Loucy (cell line): ENCODE results near the gene PET117.
A peak's percentile ranks its signal among the peaks of the same experiment; 100 is the strongest.

Source experiments
- H2AFZ ChIP-seq: fragments of 200-600 bp; sonication (generic); 2 replicates; pipeline ENCODE4 v1.6.0; 2016; ENCODE audit warnings: antibody characterized with exemption, mild to moderate bottlenecking, low read length, moderate library complexity
- H3F3A ChIP-seq: fragments of 200-600 bp; 2 replicates; pipeline ENCODE4 v1.6.0; 2016; ENCODE audit warnings: antibody characterized with exemption, low read depth, mild to moderate bottlenecking
- H3K27me3 ChIP-seq: fragments of 200-600 bp; sonication (generic); 2 replicates; pipeline ENCODE4 v1.6.1; 2014; ENCODE audit warnings: low read length, mild to moderate bottlenecking; ENCODE audit not compliant: insufficient read depth, poor library complexity, severe bottlenecking
- H3K36me3 ChIP-seq: fragments of 200-600 bp; sonication (generic); 2 replicates; pipeline ENCODE4 v1.6.1; 2016; ENCODE audit warnings: low read length; ENCODE audit not compliant: insufficient read depth
- H3K4me1 ChIP-seq: fragments of 200-600 bp; sonication (generic); 2 replicates; pipeline ENCODE4 v1.5.1; 2014; ENCODE audit warnings: low read length, mild to moderate bottlenecking; ENCODE audit not compliant: insufficient read depth, poor library complexity, severe bottlenecking
- H3K4me2 ChIP-seq: fragments of 200-600 bp; sonication (generic); 2 replicates; pipeline ENCODE4 v1.6.0; 2014; ENCODE audit warnings: antibody characterized with exemption, low read length, low read depth, mild to moderate bottlenecking; ENCODE audit not compliant: poor library complexity, severe bottlenecking
- H3K4me3 ChIP-seq: fragments of 200-600 bp; sonication (generic); 2 replicates; pipeline ENCODE4 v1.5.1; 2014; ENCODE audit warnings: low read length, mild to moderate bottlenecking, mixed read lengths; ENCODE audit not compliant: poor library complexity, severe bottlenecking
- H3K79me2 ChIP-seq: fragments of 200-600 bp; sonication (generic); 2 replicates; pipeline ENCODE4 v1.6.1; 2014; ENCODE audit warnings: low read length; ENCODE audit not compliant: insufficient read depth
- H3K9ac ChIP-seq: fragments of 200-600 bp; sonication (generic); 2 replicates; pipeline ENCODE4 v1.6.0; 2014; ENCODE audit warnings: mild to moderate bottlenecking, low read depth, low read length, moderate library complexity; ENCODE audit not compliant: poor library complexity, severe bottlenecking
- H3K9me2 ChIP-seq: fragments of 200-600 bp; sonication (generic); replicated peaks from 2 replicates; pipeline ENCODE4 v1.6.1; 2016; ENCODE audit warnings: low read depth, low read length, mixed read lengths
- H3K9me3 ChIP-seq: fragments of 200-600 bp; sonication (generic); 2 replicates; pipeline ENCODE4 v1.6.1; 2014; ENCODE audit warnings: mild to moderate bottlenecking, antibody characterized with exemption, low read length, low read depth; ENCODE audit not compliant: insufficient read depth
- H4K20me1 ChIP-seq: fragments of 200-600 bp; sonication (generic); 2 replicates; pipeline ENCODE4 v1.6.0; 2014; ENCODE audit warnings: antibody characterized with exemption, low read length, mild to moderate bottlenecking; ENCODE audit not compliant: insufficient read depth, poor library complexity, severe bottlenecking
- CTCF ChIP-seq: fragments of 200-600 bp; sonication (generic); conservative IDR thresholded peaks from 2 replicates; pipeline ENCODE4 v1.5.1; 2014; ENCODE audit warnings: mild to moderate bottlenecking, antibody characterized with exemption, low read length
- EZH2phosphoT487 ChIP-seq: fragments of 200-600 bp; IDR thresholded peaks from 2 replicates; pipeline ENCODE4 v1.6.1; 2018; ENCODE audit warnings: antibody characterized with exemption, mild to moderate bottlenecking, moderate library complexity, borderline replicate concordance

The PET117 gene

GRCh38 chr20:18187020-18187419 lies 49.4 kb downstream of the PET117 start:
- Histone ChIP-seq H3K4me1 (peaks cover 11% of the 10 kb centered on the region), H2AFZ (no peak overlapping the region), H3F3A (no peaks in the 10 kb centered on the region), H3K9me2 (no peaks in the 10 kb centered on the region), H3K4me3 (no peak overlapping the region), H3K9me3 (no peaks in the 10 kb centered on the region), H3K36me3 (peaks cover 4% of the 10 kb centered on the region; the same call in 1 of the 2 replicates), H4K20me1 (no peaks in the 10 kb centered on the region), H3K4me2 (no peak overlapping the region), H3K9ac (no peak overlapping the region), H3K27me3 (no peaks in the 10 kb centered on the region), H3K79me2 (no peaks in the 10 kb centered on the region)
- TF ChIP-seq CTCF (no peak), EZH2phosphoT487 (no peak)

GRCh38 chr20:18188434-18188833 lies 50.8 kb downstream of the PET117 start:
- Histone ChIP-seq H3K27me3 (no peaks in the 10 kb centered on the region), H4K20me1 (no peaks in the 10 kb centered on the region), H3K36me3 (peaks cover 4% of the 10 kb centered on the region; the same call in 1 of the 2 replicates), H3K9ac (no peak overlapping the region), H3K4me3 (no peak overlapping the region), H3K9me3 (no peaks in the 10 kb centered on the region), H3K4me2 (no peak overlapping the region), H3K9me2 (no peaks in the 10 kb centered on the region), H2AFZ (no peak overlapping the region), H3K4me1 (peaks cover 11% of the 10 kb centered on the region), H3F3A (no peaks in the 10 kb centered on the region), H3K79me2 (no peaks in the 10 kb centered on the region)
- no peak for TF ChIP-seq CTCF
- TF ChIP-seq EZH2phosphoT487, result no peak

- Histone ChIP-seq H2AFZ (no peak overlapping the region), H3K36me3 (no peaks in the 10 kb centered on the region; the same call in 1 of the 2 replicates), H3K4me2 (no peak overlapping the region), H3K9me2 (no peaks in the 10 kb centered on the region), H3K4me3 (no peak overlapping the region), H3K27me3 (no peaks in the 10 kb centered on the region), H3K9me3 (no peaks in the 10 kb centered on the region), H3K9ac (no peak overlapping the region), H3F3A (no peaks in the 10 kb centered on the region), H3K79me2 (no peaks in the 10 kb centered on the region), H3K4me1 (peaks cover 11% of the 10 kb centered on the region), H4K20me1 (no peaks in the 10 kb centered on the region)
- TF ChIP-seq CTCF, result peak; percentile 34
- no peak for TF ChIP-seq EZH2phosphoT487
These were observed 52.9 kb downstream of the PET117 start for GRCh38 chr20:18190338-18191233.
